HepG2 (cell line): Measurements from ENCODE around the gene KIFC1. TPM values are rescaled to one million over a fixed set of nuclear protein-coding genes. Genes with fewer than 3 reads are reported as not detected.

Source experiments
- FLYWCH1 ChIP-seq: sonication (generic); formaldehyde crosslinking; IDR thresholded peaks from 2 replicates; pipeline ENCODE4 v1.8.1; 2023; ENCODE audit warnings: mild to moderate bottlenecking, missing genetic modification reagents
- GPN1 ChIP-seq: sonication (generic); formaldehyde crosslinking; IDR thresholded peaks from 2 replicates; pipeline ENCODE4 v1.5.1; 2020; ENCODE audit warnings: missing genetic modification reagents, borderline replicate concordance
- ZFP36L2 ChIP-seq: sonication (generic); formaldehyde crosslinking; IDR thresholded peaks from 2 replicates; pipeline ENCODE4 v1.4.0; 2020; ENCODE audit warnings: missing genetic modification reagents
- ZNF432 ChIP-seq: sonication (generic); formaldehyde crosslinking; IDR thresholded peaks from 2 replicates; pipeline ENCODE4 v1.5.0; 2020; ENCODE audit warnings: missing genetic modification reagents, mild to moderate bottlenecking, borderline replicate concordance
- ZNF619 ChIP-seq: sonication (generic); formaldehyde crosslinking; IDR thresholded peaks from 2 replicates; pipeline ENCODE4 v1.4.0; 2020; ENCODE audit warnings: mild to moderate bottlenecking, missing genetic modification reagents
- polyA plus RNA-seq, 8 experiments: library from polyadenylated mRNA; depleted of rRNA in 3 of 8; stranded (reverse) in 7 of 8; unstranded in 1 of 8; fragments of >200 nt; fragmentation: Illumina TruSeq in 4 of 8; extraction: Trizol in 4 of 8; gene quantifications; 2 replicates each; pipeline versions ENCODE4 v1.2.1 to v1.2.3, GENCODE V29; 2011 to 2016; ENCODE audit warnings: low read depth in 4 of 8, missing spikeins in 1 of 8, mixed read lengths in 1 of 8; ENCODE audit not compliant: insufficient read depth in 1 of 8
- total RNA-seq, 5 experiments: library from RNA; depleted of rRNA; stranded (reverse); fragments of >200 nt; fragmentation: Illumina TruSeq; extraction: Trizol; gene quantifications; 2 replicates each; pipeline ENCODE4 v1.2.3, GENCODE V29; 2016; ENCODE audit warnings: low read depth in 1 of 5
- TF ChIP-seq, protein P1 (sequence below): fragments of 450-650 bp; IDR thresholded peaks from 2 replicates; pipeline ENCODE4 v1.6.1; 2017; ENCODE audit warnings: mild to moderate bottlenecking
- TF ChIP-seq, protein P2 (sequence below): sonication (generic); formaldehyde crosslinking; IDR thresholded peaks from 2 replicates; pipeline ENCODE4 v1.4.0; 2020; ENCODE audit warnings: missing genetic modification reagents
- TF ChIP-seq, protein P3 (sequence below), 2 experiments: IDR thresholded peaks; 2 replicates each; pipeline ENCODE4 v1.6.1; 2011 to 2012; ENCODE audit warnings: low read length in 2 of 2, borderline replicate concordance in 1 of 2, low read depth in 1 of 2, mild to moderate bottlenecking in 1 of 2, moderate library complexity in 1 of 2
- TF ChIP-seq, protein P4 (sequence below): sonication (generic); formaldehyde crosslinking; IDR thresholded peaks from 2 replicates; pipeline ENCODE4 v1.4.0; 2020; ENCODE audit warnings: missing genetic modification reagents
- TF ChIP-seq, protein P5 (sequence below): sonication (generic); formaldehyde crosslinking; IDR thresholded peaks from 2 replicates; pipeline ENCODE4 v1.8.0; 2022; ENCODE audit warnings: mild to moderate bottlenecking, missing genetic modification reagents

KIFC1 gene
- total and polyA plus RNA-seq, 2 of the 13 experiments (the other 11 are each of a cell fraction or from before 2014, with no cell fraction given), result 25.0 to 45.5 TPM

DNA sequence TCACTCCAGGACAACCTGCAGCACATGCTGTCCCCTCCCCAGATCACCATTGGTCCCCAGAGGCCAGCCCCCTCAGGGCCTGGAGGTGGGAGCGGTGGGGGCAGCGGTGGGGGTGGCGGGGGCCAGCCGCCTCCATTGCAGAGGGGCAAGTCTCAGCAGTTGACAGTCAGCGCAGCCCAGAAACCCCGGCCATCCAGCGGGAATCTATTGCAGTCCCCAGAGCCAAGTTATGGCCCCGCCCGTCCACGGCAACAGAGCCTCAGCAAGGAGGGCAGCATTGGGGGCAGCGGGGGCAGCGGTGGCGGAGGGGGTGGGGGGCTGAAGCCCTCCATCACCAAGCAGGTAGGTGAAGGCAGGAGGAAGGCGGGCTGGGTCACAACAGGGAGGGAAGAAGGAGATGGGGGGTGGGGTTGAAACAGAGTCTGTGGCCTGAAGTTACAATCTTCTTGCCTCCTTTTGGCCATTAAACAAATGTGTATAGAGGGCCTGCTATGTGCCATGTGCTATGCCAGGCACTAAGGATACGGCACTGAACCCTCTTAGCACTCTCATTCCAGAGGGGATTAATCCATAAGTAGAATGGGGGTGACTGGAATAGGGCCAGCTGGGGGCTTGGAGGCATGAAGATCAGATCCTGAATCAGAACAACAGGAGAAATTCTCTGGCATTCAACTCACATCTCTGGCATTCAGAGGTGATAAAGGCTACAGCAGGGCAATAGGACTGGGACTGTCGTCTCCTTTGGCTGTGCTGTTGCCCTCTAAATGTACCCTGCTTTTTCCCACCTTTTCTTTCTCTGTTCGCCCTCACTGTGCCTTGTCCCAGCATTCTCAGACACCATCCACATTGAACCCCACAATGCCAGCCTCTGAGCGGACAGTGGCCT lies 52.2 kb downstream of the KIFC1 start (continued):
- TF ChIP-seq, protein P1, sequence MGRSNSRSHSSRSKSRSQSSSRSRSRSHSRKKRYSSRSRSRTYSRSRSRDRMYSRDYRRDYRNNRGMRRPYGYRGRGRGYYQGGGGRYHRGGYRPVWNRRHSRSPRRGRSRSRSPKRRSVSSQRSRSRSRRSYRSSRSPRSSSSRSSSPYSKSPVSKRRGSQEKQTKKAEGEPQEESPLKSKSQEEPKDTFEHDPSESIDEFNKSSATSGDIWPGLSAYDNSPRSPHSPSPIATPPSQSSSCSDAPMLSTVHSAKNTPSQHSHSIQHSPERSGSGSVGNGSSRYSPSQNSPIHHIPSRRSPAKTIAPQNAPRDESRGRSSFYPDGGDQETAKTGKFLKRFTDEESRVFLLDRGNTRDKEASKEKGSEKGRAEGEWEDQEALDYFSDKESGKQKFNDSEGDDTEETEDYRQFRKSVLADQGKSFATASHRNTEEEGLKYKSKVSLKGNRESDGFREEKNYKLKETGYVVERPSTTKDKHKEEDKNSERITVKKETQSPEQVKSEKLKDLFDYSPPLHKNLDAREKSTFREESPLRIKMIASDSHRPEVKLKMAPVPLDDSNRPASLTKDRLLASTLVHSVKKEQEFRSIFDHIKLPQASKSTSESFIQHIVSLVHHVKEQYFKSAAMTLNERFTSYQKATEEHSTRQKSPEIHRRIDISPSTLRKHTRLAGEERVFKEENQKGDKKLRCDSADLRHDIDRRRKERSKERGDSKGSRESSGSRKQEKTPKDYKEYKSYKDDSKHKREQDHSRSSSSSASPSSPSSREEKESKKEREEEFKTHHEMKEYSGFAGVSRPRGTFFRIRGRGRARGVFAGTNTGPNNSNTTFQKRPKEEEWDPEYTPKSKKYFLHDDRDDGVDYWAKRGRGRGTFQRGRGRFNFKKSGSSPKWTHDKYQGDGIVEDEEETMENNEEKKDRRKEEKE, result no peak
- TF ChIP-seq, protein P2, sequence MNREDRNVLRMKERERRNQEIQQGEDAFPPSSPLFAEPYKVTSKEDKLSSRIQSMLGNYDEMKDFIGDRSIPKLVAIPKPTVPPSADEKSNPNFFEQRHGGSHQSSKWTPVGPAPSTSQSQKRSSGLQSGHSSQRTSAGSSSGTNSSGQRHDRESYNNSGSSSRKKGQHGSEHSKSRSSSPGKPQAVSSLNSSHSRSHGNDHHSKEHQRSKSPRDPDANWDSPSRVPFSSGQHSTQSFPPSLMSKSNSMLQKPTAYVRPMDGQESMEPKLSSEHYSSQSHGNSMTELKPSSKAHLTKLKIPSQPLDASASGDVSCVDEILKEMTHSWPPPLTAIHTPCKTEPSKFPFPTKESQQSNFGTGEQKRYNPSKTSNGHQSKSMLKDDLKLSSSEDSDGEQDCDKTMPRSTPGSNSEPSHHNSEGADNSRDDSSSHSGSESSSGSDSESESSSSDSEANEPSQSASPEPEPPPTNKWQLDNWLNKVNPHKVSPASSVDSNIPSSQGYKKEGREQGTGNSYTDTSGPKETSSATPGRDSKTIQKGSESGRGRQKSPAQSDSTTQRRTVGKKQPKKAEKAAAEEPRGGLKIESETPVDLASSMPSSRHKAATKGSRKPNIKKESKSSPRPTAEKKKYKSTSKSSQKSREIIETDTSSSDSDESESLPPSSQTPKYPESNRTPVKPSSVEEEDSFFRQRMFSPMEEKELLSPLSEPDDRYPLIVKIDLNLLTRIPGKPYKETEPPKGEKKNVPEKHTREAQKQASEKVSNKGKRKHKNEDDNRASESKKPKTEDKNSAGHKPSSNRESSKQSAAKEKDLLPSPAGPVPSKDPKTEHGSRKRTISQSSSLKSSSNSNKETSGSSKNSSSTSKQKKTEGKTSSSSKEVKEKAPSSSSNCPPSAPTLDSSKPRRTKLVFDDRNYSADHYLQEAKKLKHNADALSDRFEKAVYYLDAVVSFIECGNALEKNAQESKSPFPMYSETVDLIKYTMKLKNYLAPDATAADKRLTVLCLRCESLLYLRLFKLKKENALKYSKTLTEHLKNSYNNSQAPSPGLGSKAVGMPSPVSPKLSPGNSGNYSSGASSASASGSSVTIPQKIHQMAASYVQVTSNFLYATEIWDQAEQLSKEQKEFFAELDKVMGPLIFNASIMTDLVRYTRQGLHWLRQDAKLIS (CRISPR knock-in tag), result no peak
- TF ChIP-seq ZNF432 (no peak), FLYWCH1 (no peak), ZNF619 (no peak), GPN1 (CRISPR knock-in tag) (no peak), ZFP36L2 (CRISPR knock-in tag) (no peak)
- TF ChIP-seq, protein P3, sequence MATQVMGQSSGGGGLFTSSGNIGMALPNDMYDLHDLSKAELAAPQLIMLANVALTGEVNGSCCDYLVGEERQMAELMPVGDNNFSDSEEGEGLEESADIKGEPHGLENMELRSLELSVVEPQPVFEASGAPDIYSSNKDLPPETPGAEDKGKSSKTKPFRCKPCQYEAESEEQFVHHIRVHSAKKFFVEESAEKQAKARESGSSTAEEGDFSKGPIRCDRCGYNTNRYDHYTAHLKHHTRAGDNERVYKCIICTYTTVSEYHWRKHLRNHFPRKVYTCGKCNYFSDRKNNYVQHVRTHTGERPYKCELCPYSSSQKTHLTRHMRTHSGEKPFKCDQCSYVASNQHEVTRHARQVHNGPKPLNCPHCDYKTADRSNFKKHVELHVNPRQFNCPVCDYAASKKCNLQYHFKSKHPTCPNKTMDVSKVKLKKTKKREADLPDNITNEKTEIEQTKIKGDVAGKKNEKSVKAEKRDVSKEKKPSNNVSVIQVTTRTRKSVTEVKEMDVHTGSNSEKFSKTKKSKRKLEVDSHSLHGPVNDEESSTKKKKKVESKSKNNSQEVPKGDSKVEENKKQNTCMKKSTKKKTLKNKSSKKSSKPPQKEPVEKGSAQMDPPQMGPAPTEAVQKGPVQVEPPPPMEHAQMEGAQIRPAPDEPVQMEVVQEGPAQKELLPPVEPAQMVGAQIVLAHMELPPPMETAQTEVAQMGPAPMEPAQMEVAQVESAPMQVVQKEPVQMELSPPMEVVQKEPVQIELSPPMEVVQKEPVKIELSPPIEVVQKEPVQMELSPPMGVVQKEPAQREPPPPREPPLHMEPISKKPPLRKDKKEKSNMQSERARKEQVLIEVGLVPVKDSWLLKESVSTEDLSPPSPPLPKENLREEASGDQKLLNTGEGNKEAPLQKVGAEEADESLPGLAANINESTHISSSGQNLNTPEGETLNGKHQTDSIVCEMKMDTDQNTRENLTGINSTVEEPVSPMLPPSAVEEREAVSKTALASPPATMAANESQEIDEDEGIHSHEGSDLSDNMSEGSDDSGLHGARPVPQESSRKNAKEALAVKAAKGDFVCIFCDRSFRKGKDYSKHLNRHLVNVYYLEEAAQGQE (IDR thresholded peaks at IDR 0.05; ENCODE audit: borderline replicate concordance in 1 of 2, low read depth in 1 of 2, low read length in 2 of 2), result no peak
- TF ChIP-seq, protein P4, sequence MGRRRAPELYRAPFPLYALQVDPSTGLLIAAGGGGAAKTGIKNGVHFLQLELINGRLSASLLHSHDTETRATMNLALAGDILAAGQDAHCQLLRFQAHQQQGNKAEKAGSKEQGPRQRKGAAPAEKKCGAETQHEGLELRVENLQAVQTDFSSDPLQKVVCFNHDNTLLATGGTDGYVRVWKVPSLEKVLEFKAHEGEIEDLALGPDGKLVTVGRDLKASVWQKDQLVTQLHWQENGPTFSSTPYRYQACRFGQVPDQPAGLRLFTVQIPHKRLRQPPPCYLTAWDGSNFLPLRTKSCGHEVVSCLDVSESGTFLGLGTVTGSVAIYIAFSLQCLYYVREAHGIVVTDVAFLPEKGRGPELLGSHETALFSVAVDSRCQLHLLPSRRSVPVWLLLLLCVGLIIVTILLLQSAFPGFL (CRISPR knock-in tag), result no peak
- TF ChIP-seq, protein P5, sequence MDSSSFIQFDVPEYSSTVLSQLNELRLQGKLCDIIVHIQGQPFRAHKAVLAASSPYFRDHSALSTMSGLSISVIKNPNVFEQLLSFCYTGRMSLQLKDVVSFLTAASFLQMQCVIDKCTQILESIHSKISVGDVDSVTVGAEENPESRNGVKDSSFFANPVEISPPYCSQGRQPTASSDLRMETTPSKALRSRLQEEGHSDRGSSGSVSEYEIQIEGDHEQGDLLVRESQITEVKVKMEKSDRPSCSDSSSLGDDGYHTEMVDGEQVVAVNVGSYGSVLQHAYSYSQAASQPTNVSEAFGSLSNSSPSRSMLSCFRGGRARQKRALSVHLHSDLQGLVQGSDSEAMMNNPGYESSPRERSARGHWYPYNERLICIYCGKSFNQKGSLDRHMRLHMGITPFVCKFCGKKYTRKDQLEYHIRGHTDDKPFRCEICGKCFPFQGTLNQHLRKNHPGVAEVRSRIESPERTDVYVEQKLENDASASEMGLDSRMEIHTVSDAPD, result no peak
- TF ChIP-seq, all 625 proteins: peak for 0
